Cardiac fibroblast (primary cell): ENCODE measurements around the gene PSD.

Experiments used
- DNase-seq, 2 donors: peaks; one replicate each; pipeline versions ENCODE4 v3.0.0 to v3.0.0-alpha.2; 2010; ENCODE audit warnings: low read depth in 2 of 2
- H3K4me3 ChIP-seq, 2 donors: replicated peaks in 1 of 2; 1 replicate in 1 of 2; 2 replicates in 1 of 2; pipeline ENCODE4 v1.5.1; 2011; ENCODE audit warnings: low read depth in 2 of 2, low read length in 2 of 2, mild to moderate bottlenecking in 2 of 2, moderate library complexity in 1 of 2
- CTCF ChIP-seq: IDR thresholded peaks from one replicate; pipeline ENCODE4 v1.5.1; 2011; ENCODE audit warnings: low read depth, mild to moderate bottlenecking, low read length, inconsistent platforms

Gene PSD

GRCh38 chr10:102418622-102419268 is at the start of gene PSD:
Gene PSD (minus strand): TSS chr10:102418785. CDS start chr10:102417038, 1,747 bp downstream.
- peak within 1 kb of the TSS; percentile 22 to 86 for H3K4me3 ChIP-seq
- no peak for DNase-seq
- no peak for TF ChIP-seq CTCF

GRCh38 chr10:102467971-102468438 is 49.4 kb upstream of the PSD start:
- H3K4me3 ChIP-seq, result no peak overlapping the region
- TF ChIP-seq CTCF, result no peak
- no peak for DNase-seq

GRCh38 chr10:102467318-102467717 is 48.7 kb upstream of the PSD start:
- H3K4me3 ChIP-seq, result no peak overlapping the region
- TF ChIP-seq CTCF, result no peak
- DNase-seq, result no peak

GRCh38 chr10:102465466-102465865 is 46.9 kb upstream of the PSD start:
- DNase-seq, result no peak
- no peak for TF ChIP-seq CTCF
- no peak overlapping the region for H3K4me3 ChIP-seq

DNA sequence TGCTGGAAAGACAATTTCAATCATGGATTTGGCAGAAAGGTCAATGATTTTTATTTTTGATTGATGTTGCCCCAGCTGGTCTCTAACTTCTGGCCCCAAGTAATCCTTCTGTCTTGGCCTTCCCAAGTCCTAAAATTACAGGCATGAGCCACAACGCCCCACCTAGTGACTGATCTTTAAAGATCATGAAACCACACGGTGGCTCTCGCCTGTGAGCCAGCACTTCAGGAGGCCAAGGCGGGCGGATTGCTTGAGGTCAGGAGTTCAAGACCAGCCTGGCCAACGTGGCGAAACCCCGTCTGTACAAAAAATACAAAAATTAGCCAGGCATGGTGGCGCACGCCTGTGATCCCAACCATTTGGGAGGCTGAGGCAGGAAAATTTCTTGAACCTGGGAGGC is 45.4 kb upstream of the PSD start:
- no peak for TF ChIP-seq CTCF
- H3K4me3 ChIP-seq, result no peak overlapping the region
- DNase-seq, result no peak

- DNase-seq, result no peak
- no peak for TF ChIP-seq CTCF
- no peak overlapping the region for H3K4me3 ChIP-seq
These were observed 44.0 kb upstream of the PSD start for GRCh38 chr10:102462512-102463054.
